Transverse colon (tissue), 4 donors: ENCODE results near the gene STK32C.

Source experiments
- CTCF ChIP-seq, 5 experiments: fragments of 200-600 bp in 3 of 5; fragments of 450-650 bp in 2 of 5; sonication (generic) in 3 of 5; IDR thresholded peaks; 1 replicate in 2 of 5; 2 replicates in 3 of 5; pipeline ENCODE4 v1.5.1; 2016 to 2017; ENCODE audit warnings: antibody characterized with exemption in 5 of 5, inconsistent platforms in 3 of 5, mild to moderate bottlenecking in 2 of 5, moderate library complexity in 1 of 5
- EP300 ChIP-seq: sonication (generic); formaldehyde crosslinking; IDR thresholded peaks from one replicate; pipeline ENCODE4 v1.6.1; 2017; ENCODE audit warnings: antibody characterized with exemption, low read depth
- POLR2AphosphoS5 ChIP-seq, 3 donors: sonication (generic); formaldehyde crosslinking; IDR thresholded peaks; one replicate each; pipeline ENCODE4 v1.6.1; 2016; ENCODE audit warnings: antibody characterized with exemption in 3 of 3

- no peak for TF ChIP-seq EP300
- no peak for TF ChIP-seq CTCF (IDR thresholded peaks at IDR 0.05)
- TF ChIP-seq POLR2AphosphoS5 (IDR thresholded peaks at IDR 0.05), result no peak
Measured at GRCh38 chr10:132309879-132310591, 2.3 kb upstream of the STK32C start.
